ENCODE data around the gene FAM200B.

Gene FAM200B

GRCh38 chr4:15694431-15694830, 12.8 kb downstream of the FAM200B start:
- no peak for DNase-seq (ENCODE audit: low read depth)
- no peak for TF ChIP-seq CTCF (IDR thresholded peaks at IDR 0.05; ENCODE audit: insufficient read depth, low read depth, low read length, missing control alignments)
- no peak overlapping the region for H3K4me3 ChIP-seq (ENCODE audit: low read depth, low read length)

GRCh38 chr4:15695240-15695699, 13.6 kb downstream of the FAM200B start:
- TF ChIP-seq CTCF (IDR thresholded peaks at IDR 0.05; ENCODE audit: insufficient read depth, low read depth, low read length, missing control alignments) = no peak
- no peak for DNase-seq (ENCODE audit: low read depth)
- H3K4me3 ChIP-seq (ENCODE audit: low read depth, low read length) = no peak overlapping the region

- TF ChIP-seq CTCF (IDR thresholded peaks at IDR 0.05; ENCODE audit: insufficient read depth, low read depth, low read length, missing control alignments) = no peak
- no peak for DNase-seq (ENCODE audit: low read depth)
- no peak overlapping the region for H3K4me3 ChIP-seq (ENCODE audit: low read depth, low read length)
These were observed 14.1 kb downstream of the FAM200B start for GRCh38 chr4:15695729-15696128.

- DNase-seq (ENCODE audit: low read depth) = no peak
- no peak for TF ChIP-seq CTCF (IDR thresholded peaks at IDR 0.05; ENCODE audit: insufficient read depth, low read depth, low read length, missing control alignments)
- H3K4me3 ChIP-seq (ENCODE audit: low read depth, low read length) = no peak overlapping the region
These were observed 15.2 kb downstream of the FAM200B start for GRCh38 chr4:15696866-15697265.

- peak; percentile 26 for DNase-seq (ENCODE audit: low read depth)
- TF ChIP-seq CTCF (IDR thresholded peaks at IDR 0.05; ENCODE audit: insufficient read depth, low read depth, low read length, missing control alignments) = no peak
- peak within 1 kb of the TSS; percentile 46 for H3K4me3 ChIP-seq (ENCODE audit: low read depth, low read length)
These were observed 21.3 kb downstream of the FAM200B start, which contains the start of gene BST1 for GRCh38 chr4:15702941-15703403. Gene BST1, plus strand, starts transcription at chr4:15703065. Its CDS starts 80 bp downstream, at chr4:15703145.

- DNase-seq (ENCODE audit: low read depth) = no peak
- no peak overlapping the region for H3K4me3 ChIP-seq (ENCODE audit: low read depth, low read length)
- TF ChIP-seq CTCF (IDR thresholded peaks at IDR 0.05; ENCODE audit: insufficient read depth, low read depth, low read length, missing control alignments) = no peak
These were observed 21.8 kb downstream of the FAM200B start for GRCh38 chr4:15703439-15703838.

- H3K4me3 ChIP-seq (ENCODE audit: low read depth, low read length) = no peak overlapping the region
- DNase-seq (ENCODE audit: low read depth) = no peak
These were observed 22.5 kb downstream of the FAM200B start for GRCh38 chr4:15704129-15704528.

More at GRCh38 chr4:15704129-15704528, 22.5 kb downstream of the FAM200B start:
- no peak for TF ChIP-seq CTCF (IDR thresholded peaks at IDR 0.05; ENCODE audit: insufficient read depth, low read depth, low read length, missing control alignments)
